WTC11 (cell line): ENCODE measurements around the gene SLC5A3. TPM values are rescaled to one million over a fixed set of nuclear protein-coding genes. Genes with fewer than 3 reads are reported as not detected.

ENCODE experiments used
- ATAC-seq: fragments of 200-7000 bp; cut with Tn5 transposase; 2 replicates; pipeline ENCODE4 v1.10.0; 2021; ENCODE audit warnings: mild to moderate bottlenecking, moderate library complexity
- CTCF ChIA-PET: fragments of 300-600 bp; sonication (Branson Sonifier 250); formaldehyde crosslinking; loops from one replicate; lab custom pipeline; 2021; ENCODE audit warnings: antibody characterized with exemption; lab: Charles Lee
- POLR2A ChIA-PET: fragments of 350-600 bp; sonication (Branson Sonifier 250); formaldehyde crosslinking; loops from one replicate; lab custom pipeline; 2021; ENCODE audit warnings: antibody characterized with exemption; lab: Charles Lee
- DNase-seq: peaks from one replicate; pipeline ENCODE4 v3.0.0; 2021; ENCODE audit warnings: low spot score
- H3K27ac Mint-ChIP-seq: 2 replicates; pipeline ENCODE4 v1.8.0; 2021; ENCODE audit warnings: mixed read lengths
- H3K27me3 Mint-ChIP-seq: 2 replicates; pipeline ENCODE4 v1.8.0; 2021; ENCODE audit warnings: low read depth, mild to moderate bottlenecking, moderate library complexity, mixed read lengths
- H3K36me3 Mint-ChIP-seq: 2 replicates; pipeline ENCODE4 v1.8.0; 2021; ENCODE audit warnings: mixed read lengths
- H3K4me1 Mint-ChIP-seq: 2 replicates; pipeline ENCODE4 v1.8.0; 2022; ENCODE audit warnings: mixed read lengths
- H3K4me3 Mint-ChIP-seq: 2 replicates; pipeline ENCODE4 v1.8.0; 2021; ENCODE audit warnings: mild to moderate bottlenecking, moderate library complexity, mixed read lengths
- H3K9me3 Mint-ChIP-seq: 2 replicates; pipeline ENCODE4 v1.8.0; 2021; ENCODE audit warnings: mixed read lengths
- ATF1 ChIP-seq: sonication (generic); formaldehyde crosslinking; IDR thresholded peaks from 2 replicates; pipeline ENCODE4 v1.8.1; 2023; ENCODE audit warnings: mild to moderate bottlenecking, moderate library complexity, missing genetic modification reagents
- CBFB ChIP-seq: sonication (generic); formaldehyde crosslinking; IDR thresholded peaks from 2 replicates; pipeline ENCODE4 v1.8.1; 2022; ENCODE audit warnings: mild to moderate bottlenecking, low read depth, missing genetic modification reagents
- ELF4 ChIP-seq: sonication (generic); formaldehyde crosslinking; IDR thresholded peaks from 2 replicates; pipeline ENCODE4 v1.8.1; 2022; ENCODE audit warnings: low read depth, mild to moderate bottlenecking, moderate library complexity, missing genetic modification reagents
- ETV6 ChIP-seq: sonication (generic); formaldehyde crosslinking; IDR thresholded peaks from 2 replicates; pipeline ENCODE4 v1.8.1; 2022; ENCODE audit warnings: mild to moderate bottlenecking, missing genetic modification reagents
- FOXJ3 ChIP-seq: sonication (generic); formaldehyde crosslinking; IDR thresholded peaks from 2 replicates; pipeline ENCODE4 v1.9.0; 2021; ENCODE audit warnings: missing genetic modification reagents, mild to moderate bottlenecking, borderline replicate concordance
- IRF1 ChIP-seq: sonication (generic); formaldehyde crosslinking; IDR thresholded peaks from 2 replicates; pipeline ENCODE4 v1.8.0; 2023; ENCODE audit warnings: missing genetic modification reagents
- IRF2 ChIP-seq: sonication (generic); formaldehyde crosslinking; IDR thresholded peaks from 2 replicates; pipeline ENCODE4 v1.8.0; 2022; ENCODE audit warnings: low read depth, missing genetic modification reagents, borderline replicate concordance
- KAT7 ChIP-seq: sonication (generic); formaldehyde crosslinking; IDR thresholded peaks from 2 replicates; pipeline ENCODE4 v1.8.1; 2023; ENCODE audit warnings: missing genetic modification reagents, mild to moderate bottlenecking, borderline replicate concordance
- NFYB ChIP-seq: sonication (generic); formaldehyde crosslinking; conservative IDR thresholded peaks from 2 replicates; pipeline ENCODE4 v1.8.0; 2022; ENCODE audit warnings: low read depth, missing genetic modification reagents
- NR3C1 ChIP-seq: sonication (generic); formaldehyde crosslinking; conservative IDR thresholded peaks from 2 replicates; pipeline ENCODE4 v1.8.1; 2023; ENCODE audit warnings: low read depth, mild to moderate bottlenecking, missing genetic modification reagents
- PRRX2 ChIP-seq: fragments of 250-450 bp; sonication (Bioruptor Pico); IDR thresholded peaks from 2 replicates; pipeline ENCODE4 v1.8.0; 2021; ENCODE audit warnings: mild to moderate bottlenecking
- RELA ChIP-seq: sonication (generic); formaldehyde crosslinking; IDR thresholded peaks from 2 replicates; pipeline ENCODE4 v1.8.1; 2022; ENCODE audit warnings: missing genetic modification reagents, mild to moderate bottlenecking, borderline replicate concordance
- RORB ChIP-seq: fragments of 250-450 bp; sonication (Bioruptor Pico); IDR thresholded peaks from 2 replicates; pipeline ENCODE4 v1.9.0; 2021; ENCODE audit warnings: mild to moderate bottlenecking
- SMAD3 ChIP-seq: sonication (generic); formaldehyde crosslinking; IDR thresholded peaks from 2 replicates; pipeline ENCODE4 v1.8.0; 2022; ENCODE audit warnings: missing genetic modification reagents, mild to moderate bottlenecking, borderline replicate concordance
- SMAD4 ChIP-seq: sonication (generic); formaldehyde crosslinking; IDR thresholded peaks from 2 replicates; pipeline ENCODE4 v1.8.0; 2022; ENCODE audit warnings: mild to moderate bottlenecking, missing genetic modification reagents
- ZNF219 ChIP-seq: sonication (generic); formaldehyde crosslinking; IDR thresholded peaks from 2 replicates; pipeline ENCODE4 v1.8.0; 2023; ENCODE audit warnings: missing genetic modification reagents, mild to moderate bottlenecking, borderline replicate concordance
- ZNF232 ChIP-seq: sonication (generic); formaldehyde crosslinking; IDR thresholded peaks from 2 replicates; pipeline ENCODE4 v1.8.0; 2022; ENCODE audit warnings: mild to moderate bottlenecking, missing genetic modification reagents
- total RNA-seq: library from RNA; stranded (reverse); gene quantifications from 3 replicates; pipeline ENCODE4 v1.2.3, GENCODE V29; 2021
- TF ChIP-seq, protein P1 (sequence below): sonication (generic); formaldehyde crosslinking; conservative IDR thresholded peaks from 2 replicates; pipeline ENCODE4 v1.8.1; 2022; ENCODE audit warnings: mild to moderate bottlenecking, missing genetic modification reagents
- TF ChIP-seq, protein P2 (sequence below): sonication (generic); formaldehyde crosslinking; IDR thresholded peaks from 2 replicates; pipeline ENCODE4 v1.8.1; 2022; ENCODE audit warnings: mild to moderate bottlenecking, missing genetic modification reagents, moderate library complexity, borderline replicate concordance
- TF ChIP-seq, protein P3 (sequence below): fragments of 250-450 bp; sonication (Bioruptor Pico); IDR thresholded peaks from 2 replicates; pipeline ENCODE4 v1.9.0; 2021; ENCODE audit warnings: mild to moderate bottlenecking
- TF ChIP-seq, protein P4 (sequence below): sonication (generic); formaldehyde crosslinking; IDR thresholded peaks from 2 replicates; pipeline ENCODE4 v1.8.1; 2023; ENCODE audit warnings: mild to moderate bottlenecking, missing genetic modification reagents, moderate library complexity

SLC5A3 gene
- total RNA-seq, 1 experiment from 2014 or later: 14.8 TPM

DNA sequence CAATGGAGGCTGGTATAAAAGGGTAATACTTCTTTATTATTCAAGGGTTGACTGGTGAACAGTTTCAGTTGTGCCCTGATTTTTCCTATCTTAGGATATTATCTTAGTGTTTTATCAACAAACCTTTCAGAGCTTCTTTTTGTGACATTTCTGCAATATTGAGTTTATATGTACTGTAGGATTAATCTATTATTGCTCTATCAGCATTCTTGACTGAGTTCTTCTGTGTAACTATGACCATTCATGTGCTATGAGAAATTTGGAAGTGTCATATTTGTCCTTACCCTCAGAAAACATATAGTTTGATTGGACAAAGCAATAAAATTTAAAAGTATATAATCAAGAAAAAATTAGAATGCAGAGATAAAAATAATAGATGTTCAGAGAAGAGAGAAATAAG is 25.5 kb upstream of the SLC5A3 start:
- DNase-seq (no peak), ATAC-seq (no peak)
- TF ChIP-seq NFYB (CRISPR knock-in tag) (no peak), RORB (CRISPR knock-in tag) (no peak), CBFB (CRISPR knock-in tag) (no peak), KAT7 (CRISPR knock-in tag) (no peak), ZNF219 (CRISPR knock-in tag) (no peak)
- H3K4me1 Mint-ChIP-seq: no peaks in the 10 kb centered on the region
- H3K27me3 Mint-ChIP-seq: no peaks in the 10 kb centered on the region
- H3K9me3 Mint-ChIP-seq: peaks cover 4% of the 10 kb centered on the region; the same call in 1 of the 2 replicates
- ChIA-PET CTCF (no interaction called here), POLR2A (no interaction called here)
- H3K36me3 Mint-ChIP-seq: no peaks in the 10 kb centered on the region
- no peak overlapping the region for H3K27ac Mint-ChIP-seq
- H3K4me3 Mint-ChIP-seq: no peak overlapping the region

DNA sequence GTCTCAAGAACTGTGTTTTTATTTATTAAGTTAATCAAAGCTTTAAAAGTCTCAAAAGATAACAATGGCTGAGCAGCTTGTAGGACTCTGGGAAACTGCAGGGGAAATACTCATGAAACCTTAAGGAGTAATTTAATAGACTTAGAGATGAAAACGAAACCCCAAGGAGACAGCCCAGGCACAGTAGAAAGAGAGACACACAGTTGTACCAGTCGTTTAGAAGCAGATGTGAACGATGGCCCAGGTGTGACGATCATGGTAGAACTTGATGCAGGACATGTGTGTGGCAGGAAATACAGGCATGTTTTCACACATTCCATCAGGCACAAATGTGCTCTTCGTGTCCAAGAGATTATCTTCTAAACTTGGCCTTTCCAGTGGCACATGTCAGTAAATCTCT is 21.2 kb upstream of the SLC5A3 start:
- ChIA-PET POLR2A (interaction anchor here (0.7 kb wide), 1 partner anchor 295 kb away, joined by 4 read pairs; no protein-coding TSS in a partner anchor), CTCF (interaction anchor here (1.0 kb wide), 1 partner anchor 128 kb away, joined by 3 read pairs; no protein-coding TSS in a partner anchor)
- Mint-ChIP-seq H3K4me3 (no peak overlapping the region), H3K27me3 (no peaks in the 10 kb centered on the region), H3K36me3 (no peaks in the 10 kb centered on the region), H3K4me1 (no peaks in the 10 kb centered on the region), H3K9me3 (peaks cover 4% of the 10 kb centered on the region; the same call in 1 of the 2 replicates), H3K27ac (no peak overlapping the region)
- no peak for ATAC-seq
- DNase-seq: no peak
- no peak for TF ChIP-seq NR3C1 (CRISPR knock-in tag)

DNA sequence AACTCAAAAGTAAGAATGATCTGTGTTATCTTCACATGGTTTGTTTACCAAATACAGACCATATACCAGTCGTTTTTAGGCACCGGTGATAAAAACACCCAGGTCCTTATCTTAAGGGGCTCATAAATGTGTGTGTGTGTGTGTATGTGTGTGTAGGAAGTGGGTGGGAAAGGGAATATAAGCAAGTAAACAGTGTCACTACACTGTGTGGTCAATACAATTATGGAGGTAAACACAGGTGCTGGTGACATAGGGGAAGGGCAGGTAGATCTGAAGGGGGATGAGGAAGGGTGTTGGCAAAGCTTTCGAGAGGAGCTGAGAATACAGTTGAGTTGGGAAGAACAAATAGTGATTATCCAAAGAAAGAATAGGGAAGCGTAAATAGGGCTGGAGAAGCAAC is 19.1 kb upstream of the SLC5A3 start:
- no peaks in the 10 kb centered on the region for H3K4me1 Mint-ChIP-seq
- H3K4me3 Mint-ChIP-seq: no peak overlapping the region
- H3K27ac Mint-ChIP-seq: no peak overlapping the region
- TF ChIP-seq FOXJ3 (CRISPR knock-in tag) (no peak), RELA (CRISPR knock-in tag) (no peak), IRF1 (CRISPR knock-in tag) (no peak), ATF1 (no peak), ZNF232 (CRISPR knock-in tag) (no peak), SMAD4 (no peak), PRRX2 (CRISPR knock-in tag) (no peak), SMAD3 (CRISPR knock-in tag) (no peak), ELF4 (CRISPR knock-in tag) (no peak), IRF2 (CRISPR knock-in tag) (no peak), ETV6 (CRISPR knock-in tag) (no peak)
- TF ChIP-seq, protein P1, sequence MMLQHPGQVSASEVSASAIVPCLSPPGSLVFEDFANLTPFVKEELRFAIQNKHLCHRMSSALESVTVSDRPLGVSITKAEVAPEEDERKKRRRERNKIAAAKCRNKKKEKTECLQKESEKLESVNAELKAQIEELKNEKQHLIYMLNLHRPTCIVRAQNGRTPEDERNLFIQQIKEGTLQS (CRISPR knock-in tag): no peak
- TF ChIP-seq, protein P2, sequence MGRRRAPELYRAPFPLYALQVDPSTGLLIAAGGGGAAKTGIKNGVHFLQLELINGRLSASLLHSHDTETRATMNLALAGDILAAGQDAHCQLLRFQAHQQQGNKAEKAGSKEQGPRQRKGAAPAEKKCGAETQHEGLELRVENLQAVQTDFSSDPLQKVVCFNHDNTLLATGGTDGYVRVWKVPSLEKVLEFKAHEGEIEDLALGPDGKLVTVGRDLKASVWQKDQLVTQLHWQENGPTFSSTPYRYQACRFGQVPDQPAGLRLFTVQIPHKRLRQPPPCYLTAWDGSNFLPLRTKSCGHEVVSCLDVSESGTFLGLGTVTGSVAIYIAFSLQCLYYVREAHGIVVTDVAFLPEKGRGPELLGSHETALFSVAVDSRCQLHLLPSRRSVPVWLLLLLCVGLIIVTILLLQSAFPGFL (CRISPR knock-in tag): no peak
- TF ChIP-seq, protein P3, sequence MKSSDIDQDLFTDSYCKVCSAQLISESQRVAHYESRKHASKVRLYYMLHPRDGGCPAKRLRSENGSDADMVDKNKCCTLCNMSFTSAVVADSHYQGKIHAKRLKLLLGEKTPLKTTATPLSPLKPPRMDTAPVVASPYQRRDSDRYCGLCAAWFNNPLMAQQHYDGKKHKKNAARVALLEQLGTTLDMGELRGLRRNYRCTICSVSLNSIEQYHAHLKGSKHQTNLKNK (CRISPR knock-in tag): no peak
- TF ChIP-seq, protein P4, sequence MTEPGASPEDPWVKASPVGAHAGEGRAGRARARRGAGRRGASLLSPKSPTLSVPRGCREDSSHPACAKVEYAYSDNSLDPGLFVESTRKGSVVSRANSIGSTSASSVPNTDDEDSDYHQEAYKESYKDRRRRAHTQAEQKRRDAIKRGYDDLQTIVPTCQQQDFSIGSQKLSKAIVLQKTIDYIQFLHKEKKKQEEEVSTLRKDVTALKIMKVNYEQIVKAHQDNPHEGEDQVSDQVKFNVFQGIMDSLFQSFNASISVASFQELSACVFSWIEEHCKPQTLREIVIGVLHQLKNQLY (CRISPR knock-in tag): no peak
- CTCF ChIA-PET: no interaction called here
- POLR2A ChIA-PET: no interaction called here
- no peaks in the 10 kb centered on the region for H3K9me3 Mint-ChIP-seq
- no peak for ATAC-seq
- H3K36me3 Mint-ChIP-seq: no peaks in the 10 kb centered on the region
- DNase-seq: no peak
- H3K27me3 Mint-ChIP-seq: no peaks in the 10 kb centered on the region; the same call in none of the 2 replicates
